SH-SY5Y (cell line): ENCODE results near the gene CEP85L.

Source experiments
- GATA2 ChIP-seq: IDR thresholded peaks from 2 replicates; pipeline ENCODE4 v1.6.1; 2011; ENCODE audit warnings: mild to moderate bottlenecking, low read depth, low read length
- GATA3 ChIP-seq: IDR thresholded peaks from 2 replicates; pipeline ENCODE4 v1.6.1; 2011; ENCODE audit warnings: low read depth, mild to moderate bottlenecking, low read length, moderate library complexity

Gene CEP85L

GRCh38 chr6:118646977-118647376 is 4.4 kb downstream of the CEP85L start:
- TF ChIP-seq GATA2: no peak
- TF ChIP-seq GATA3: no peak

GRCh38 chr6:118645395-118645794 is 6.0 kb downstream of the CEP85L start:
- TF ChIP-seq GATA2 (no peak), GATA3 (no peak)

GRCh38 chr6:118644007-118644406 is 7.4 kb downstream of the CEP85L start:
- TF ChIP-seq GATA2 (no peak), GATA3 (no peak)

GRCh38 chr6:118641042-118641441 is 10.3 kb downstream of the CEP85L start:
- TF ChIP-seq GATA3: peak; percentile 32; the same call in 1 of the 2 replicates
- peak; percentile 22; the same call in 1 of the 2 replicates for TF ChIP-seq GATA2

GRCh38 chr6:118639054-118639964 is 12.1 kb downstream of the CEP85L start:
- TF ChIP-seq GATA3 (no peak), GATA2 (no peak)

GRCh38 chr6:118638288-118638687 is 13.1 kb downstream of the CEP85L start:
- TF ChIP-seq GATA2 (no peak), GATA3 (no peak)

- TF ChIP-seq GATA2 (no peak), GATA3 (no peak)
Observed at GRCh38 chr6:118635909-118636735, 15.3 kb downstream of the CEP85L start.

GRCh38 chr6:118632359-118632758 is 19.0 kb downstream of the CEP85L start:
- no peak for TF ChIP-seq GATA2
- TF ChIP-seq GATA3: no peak

- TF ChIP-seq GATA2: no peak
- TF ChIP-seq GATA3: no peak
Observed at GRCh38 chr6:118630923-118631322, 20.5 kb downstream of the CEP85L start.

GRCh38 chr6:118630067-118630466 is 21.3 kb downstream of the CEP85L start:
- TF ChIP-seq GATA2: no peak
- no peak for TF ChIP-seq GATA3

GRCh38 chr6:118627724-118628123 is 23.7 kb downstream of the CEP85L start:
- TF ChIP-seq GATA3 (no peak), GATA2 (no peak)

- TF ChIP-seq GATA3 (no peak), GATA2 (no peak)
Observed at GRCh38 chr6:118625833-118626232, 25.6 kb downstream of the CEP85L start.

- TF ChIP-seq GATA2: no peak
- no peak for TF ChIP-seq GATA3
Observed at GRCh38 chr6:118621799-118622470, 29.5 kb downstream of the CEP85L start.

- no peak for TF ChIP-seq GATA2
Observed at GRCh38 chr6:118620202-118620601, 31.2 kb downstream of the CEP85L start.
